ENCODE measurements around the gene PRMT3. TPM values are rescaled to one million over a fixed set of nuclear protein-coding genes. Genes with fewer than 3 reads are reported as not detected.

Gene PRMT3
- total and polyA plus RNA-seq, 2 experiments from 2014 or later = 9.8 to 11.7 TPM

DNA sequence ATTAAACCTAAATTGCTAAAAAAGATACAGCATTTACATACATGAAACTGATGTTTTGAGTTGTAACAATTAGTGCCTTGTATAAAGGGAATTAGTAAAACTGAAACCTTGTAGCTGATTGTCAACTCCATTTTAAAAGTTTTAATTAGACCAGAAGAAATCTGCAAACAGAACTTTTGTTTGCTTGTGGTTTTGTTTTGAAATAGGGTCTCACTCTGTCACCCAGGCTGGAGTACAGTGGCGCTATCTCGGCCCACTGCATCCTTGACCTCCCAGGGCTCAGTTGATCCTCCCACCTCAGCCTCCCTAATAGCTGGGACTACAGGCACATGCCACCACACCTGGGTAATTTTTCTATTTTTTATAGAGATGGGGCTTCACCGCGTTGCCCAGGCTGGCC lies 125.4 kb downstream of the PRMT3 start:
- 95 to 97% methylated on average over 4 of the region's 4 CpGs for WGBS, 2 experiments (ENCODE audit: low coverage in 1 of 2, low lambda C conversion rate in 2 of 2, missing lambda C conversion rate in 2 of 2)
- H3K9me3 ChIP-seq (ENCODE audit: low read depth) = no peaks in the 10 kb centered on the region
- no peaks in the 10 kb centered on the region for H3K4me1 ChIP-seq (ENCODE audit: insufficient read depth)
- H3K27me3 ChIP-seq (replicated peaks; ENCODE audit: insufficient read depth) = no peaks in the 10 kb centered on the region
- H2AFZ ChIP-seq = no peak overlapping the region
- no peak overlapping the region for H3K27ac ChIP-seq
- in situ Hi-C loops (cut with MboI) = no loop called here
- no peaks in the 10 kb centered on the region for H3F3A ChIP-seq (ENCODE audit: insufficient read depth)
- no peak overlapping the region for H3K4me2 ChIP-seq (ENCODE audit: unreplicated experiment)
- no peak overlapping the region for H3K9ac ChIP-seq
- 0 out of 2 replicates have a peak, but pooled peaks cover 4% of the 10 kb centered on the region for H3K36me3 ChIP-seq (ENCODE audit: low read depth)
- H3K9me2 ChIP-seq (ENCODE audit: insufficient read depth) = no peaks in the 10 kb centered on the region
- DNase-seq = no peak
- H3K79me2 ChIP-seq (ENCODE audit: insufficient read depth) = no peaks in the 10 kb centered on the region
- TF ChIP-seq EZH2phosphoT487 (IDR thresholded peaks at IDR 0.05; ENCODE audit: insufficient read depth, low read depth) (no peak), EZH2 (IDR thresholded peaks at IDR 0.05; ENCODE audit: insufficient read depth, poor library complexity, severe bottlenecking) (no peak)
- no peak overlapping the region for H3K4me3 ChIP-seq
- H4K20me1 ChIP-seq (ENCODE audit: insufficient read depth) = no peaks in the 10 kb centered on the region

DNA sequence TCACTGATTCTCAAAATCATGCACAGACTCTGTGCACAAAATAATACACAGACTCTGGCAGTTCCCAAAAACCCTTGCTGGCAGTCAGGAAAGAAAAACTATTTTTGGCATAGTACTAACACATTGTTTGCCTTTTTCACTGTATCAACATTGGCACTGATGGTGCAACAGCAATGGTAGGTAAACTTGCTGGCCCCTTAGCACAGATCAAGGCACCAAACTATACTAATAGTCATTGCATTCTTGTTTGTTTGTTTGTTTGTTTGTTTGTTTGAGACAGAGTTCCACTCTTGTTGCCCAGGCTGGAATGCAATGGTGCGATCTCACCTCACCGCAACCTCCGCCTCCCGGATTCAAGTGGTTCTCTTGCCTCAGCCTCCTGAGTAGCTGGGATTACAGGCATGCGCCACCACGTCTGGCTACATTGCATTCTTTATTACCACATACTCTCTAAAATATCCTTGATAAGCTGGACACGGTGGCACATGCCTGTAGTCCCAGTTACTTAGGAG lies 130.9 kb downstream of the PRMT3 start:
- TF ChIP-seq EZH2phosphoT487 (IDR thresholded peaks at IDR 0.05; ENCODE audit: insufficient read depth, low read depth) = no peak
- no peak for TF ChIP-seq EZH2 (IDR thresholded peaks at IDR 0.05; ENCODE audit: insufficient read depth, poor library complexity, severe bottlenecking)
- 72 to 75% methylated on average over 7 of the region's 7 CpGs for WGBS, 2 experiments (ENCODE audit: low coverage in 1 of 2, low lambda C conversion rate in 2 of 2, missing lambda C conversion rate in 2 of 2)
- Histone ChIP-seq H3K79me2 (ENCODE audit: insufficient read depth) (no peaks in the 10 kb centered on the region), H3K4me1 (ENCODE audit: insufficient read depth) (no peaks in the 10 kb centered on the region), H3K9me3 (ENCODE audit: low read depth) (no peaks in the 10 kb centered on the region), H3K27ac (no peak overlapping the region), H3K36me3 (ENCODE audit: low read depth) (no peaks in the 10 kb centered on the region), H3K9me2 (ENCODE audit: insufficient read depth) (no peaks in the 10 kb centered on the region), H3K9ac (no peak overlapping the region), H4K20me1 (ENCODE audit: insufficient read depth) (no peaks in the 10 kb centered on the region), H2AFZ (no peak overlapping the region), H3K27me3 (replicated peaks; ENCODE audit: insufficient read depth) (0 out of 2 replicates have a peak, but pooled peaks cover 5% of the 10 kb centered on the region), H3K4me2 (ENCODE audit: unreplicated experiment) (no peak overlapping the region), H3K4me3 (no peak overlapping the region), H3F3A (ENCODE audit: insufficient read depth) (no peaks in the 10 kb centered on the region)
- in situ Hi-C loops (cut with MboI) = no loop called here
- DNase-seq = no peak

DNA sequence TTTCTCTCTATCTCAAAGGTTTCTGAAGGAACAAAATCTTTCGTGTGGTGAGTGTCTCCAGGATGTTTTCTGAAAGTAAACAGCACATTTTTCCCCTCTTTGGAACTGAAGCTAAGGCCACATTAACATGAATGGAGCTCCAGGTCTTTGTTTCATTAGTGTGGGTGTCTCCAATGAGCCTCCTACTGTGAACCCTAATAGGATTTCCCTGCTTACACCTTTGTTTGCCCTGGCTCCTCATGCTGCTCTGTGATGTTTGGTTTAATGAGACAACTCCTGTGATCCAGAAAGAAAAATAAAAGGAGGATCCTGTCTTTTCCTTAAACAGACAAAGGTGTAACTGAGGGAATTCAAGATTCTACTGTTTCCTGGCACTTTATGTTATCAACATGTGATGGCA lies 135.0 kb downstream of the PRMT3 start:
- Histone ChIP-seq H3K4me3 (no peak overlapping the region), H3K27me3 (replicated peaks; ENCODE audit: insufficient read depth) (0 out of 2 replicates have a peak, but pooled peaks cover 5% of the 10 kb centered on the region), H3K4me1 (ENCODE audit: insufficient read depth) (no peaks in the 10 kb centered on the region), H2AFZ (no peak overlapping the region), H4K20me1 (ENCODE audit: insufficient read depth) (no peaks in the 10 kb centered on the region), H3K36me3 (ENCODE audit: low read depth) (no peaks in the 10 kb centered on the region), H3K9ac (no peak overlapping the region), H3K27ac (no peak overlapping the region), H3K9me3 (ENCODE audit: low read depth) (no peaks in the 10 kb centered on the region), H3K79me2 (ENCODE audit: insufficient read depth) (no peaks in the 10 kb centered on the region), H3K4me2 (ENCODE audit: unreplicated experiment) (no peak overlapping the region), H3F3A (ENCODE audit: insufficient read depth) (no peaks in the 10 kb centered on the region), H3K9me2 (ENCODE audit: insufficient read depth) (no peaks in the 10 kb centered on the region)
- WGBS, 2 experiments (ENCODE audit: low coverage in 1 of 2, low lambda C conversion rate in 2 of 2, missing lambda C conversion rate in 2 of 2) = 12 to 19% methylated on average over 1 of the region's 1 CpG
- in situ Hi-C loops (cut with MboI) = no loop called here
- DNase-seq = no peak
- no peak for TF ChIP-seq EZH2 (IDR thresholded peaks at IDR 0.05; ENCODE audit: insufficient read depth, poor library complexity, severe bottlenecking)
- TF ChIP-seq EZH2phosphoT487 (IDR thresholded peaks at IDR 0.05; ENCODE audit: insufficient read depth, low read depth) = no peak

DNA sequence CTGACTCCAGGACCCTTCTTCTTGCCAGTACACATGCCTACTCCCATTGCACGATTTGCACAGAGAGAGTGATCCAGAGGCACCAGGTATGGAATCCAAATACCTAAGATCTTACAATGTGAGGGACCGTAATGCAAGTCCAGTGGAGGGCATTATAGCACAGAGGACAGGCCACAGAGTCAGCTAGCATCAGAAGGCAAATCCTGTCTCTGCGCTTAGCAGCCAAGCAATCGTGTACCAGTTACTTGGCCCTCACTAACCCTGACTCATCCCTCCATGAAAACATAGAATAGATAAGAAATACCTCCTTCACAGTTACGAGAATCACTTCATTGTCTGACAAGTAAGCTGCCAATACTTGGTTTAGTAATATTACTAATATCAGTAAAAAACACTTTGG lies 142.2 kb downstream of the PRMT3 start:
- Histone ChIP-seq H4K20me1 (ENCODE audit: insufficient read depth) (no peaks in the 10 kb centered on the region), H3K9me3 (ENCODE audit: low read depth) (no peaks in the 10 kb centered on the region), H3K4me2 (ENCODE audit: unreplicated experiment) (no peak overlapping the region), H2AFZ (no peak overlapping the region), H3K4me1 (ENCODE audit: insufficient read depth) (no peaks in the 10 kb centered on the region), H3F3A (ENCODE audit: insufficient read depth) (no peaks in the 10 kb centered on the region), H3K79me2 (ENCODE audit: insufficient read depth) (no peaks in the 10 kb centered on the region), H3K9ac (no peak overlapping the region), H3K27ac (no peak overlapping the region), H3K36me3 (ENCODE audit: low read depth) (no peaks in the 10 kb centered on the region), H3K9me2 (ENCODE audit: insufficient read depth) (no peaks in the 10 kb centered on the region), H3K27me3 (replicated peaks; ENCODE audit: insufficient read depth) (no peaks in the 10 kb centered on the region), H3K4me3 (no peak overlapping the region)
- in situ Hi-C loops (cut with MboI) = no loop called here
- DNase-seq = no peak
- 59 to 71% methylated on average over 5 of the region's 5 CpGs for WGBS, 2 experiments (ENCODE audit: low coverage in 1 of 2, low lambda C conversion rate in 2 of 2, missing lambda C conversion rate in 2 of 2)
- TF ChIP-seq EZH2phosphoT487 (IDR thresholded peaks at IDR 0.05; ENCODE audit: insufficient read depth, low read depth) = no peak
- no peak for TF ChIP-seq EZH2 (IDR thresholded peaks at IDR 0.05; ENCODE audit: insufficient read depth, poor library complexity, severe bottlenecking)

All from GM23248 (cell line).